Suprapubic skin (tissue), 3 donors: Measurements from ENCODE around the gene ZNF197.

ENCODE experiments used
- EP300 ChIP-seq: sonication (generic); formaldehyde crosslinking; IDR thresholded peaks from one replicate; pipeline ENCODE4 v1.6.1; 2017; ENCODE audit warnings: antibody characterized with exemption
- POLR2A ChIP-seq, 2 donors: fragments of 450-650 bp; IDR thresholded peaks; one replicate each; pipeline ENCODE4 v1.6.1; 2017; ENCODE audit warnings: antibody characterized with exemption in 2 of 2, mild to moderate bottlenecking in 2 of 2, moderate library complexity in 2 of 2
- TF ChIP-seq, protein P1 (sequence below), 2 donors: fragments of 200-600 bp in 1 of 2; fragments of 450-650 bp in 1 of 2; sonication (generic) in 1 of 2; IDR thresholded peaks; one replicate each; pipeline ENCODE4 v1.5.1; 2016 to 2019; ENCODE audit warnings: antibody characterized with exemption in 2 of 2, mild to moderate bottlenecking in 1 of 2, moderate library complexity in 1 of 2

DNA sequence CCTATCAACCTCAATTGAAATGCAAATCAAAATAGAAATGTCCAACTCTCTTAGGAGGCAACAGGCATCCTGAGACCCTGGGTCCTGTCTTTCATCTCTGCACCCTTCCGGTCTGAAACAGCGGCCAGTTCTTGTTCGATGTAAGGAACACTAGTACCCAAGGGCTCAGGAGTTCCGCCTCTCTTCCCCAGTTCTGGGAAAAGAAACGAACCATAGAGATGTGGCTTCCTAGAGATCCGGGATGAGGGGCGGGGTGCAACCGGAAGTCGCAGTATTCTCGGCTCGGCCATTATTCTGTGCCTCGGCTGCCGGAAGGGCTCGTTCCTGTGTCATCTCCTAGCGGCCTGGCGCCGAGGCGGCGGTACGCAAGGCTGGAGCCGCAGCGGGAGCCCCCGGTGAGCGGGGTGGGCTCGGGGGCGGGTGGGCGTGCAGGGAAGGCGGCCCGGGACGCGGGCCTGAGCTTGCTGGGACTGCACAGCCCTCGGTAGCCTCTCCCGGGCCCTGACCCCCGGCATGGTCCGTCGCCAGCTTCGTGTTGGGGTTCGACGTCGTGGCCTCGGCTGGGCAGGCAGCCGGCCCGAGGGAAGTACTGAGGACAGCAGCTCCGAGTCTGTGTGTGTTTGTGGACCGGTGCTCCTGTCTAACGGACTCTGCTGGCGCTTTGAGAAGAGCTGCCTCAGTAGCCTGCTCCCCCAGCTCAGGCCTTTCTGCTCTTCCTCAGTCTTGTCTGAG is at the start of gene ZNF197:
- TF ChIP-seq, protein P1, sequence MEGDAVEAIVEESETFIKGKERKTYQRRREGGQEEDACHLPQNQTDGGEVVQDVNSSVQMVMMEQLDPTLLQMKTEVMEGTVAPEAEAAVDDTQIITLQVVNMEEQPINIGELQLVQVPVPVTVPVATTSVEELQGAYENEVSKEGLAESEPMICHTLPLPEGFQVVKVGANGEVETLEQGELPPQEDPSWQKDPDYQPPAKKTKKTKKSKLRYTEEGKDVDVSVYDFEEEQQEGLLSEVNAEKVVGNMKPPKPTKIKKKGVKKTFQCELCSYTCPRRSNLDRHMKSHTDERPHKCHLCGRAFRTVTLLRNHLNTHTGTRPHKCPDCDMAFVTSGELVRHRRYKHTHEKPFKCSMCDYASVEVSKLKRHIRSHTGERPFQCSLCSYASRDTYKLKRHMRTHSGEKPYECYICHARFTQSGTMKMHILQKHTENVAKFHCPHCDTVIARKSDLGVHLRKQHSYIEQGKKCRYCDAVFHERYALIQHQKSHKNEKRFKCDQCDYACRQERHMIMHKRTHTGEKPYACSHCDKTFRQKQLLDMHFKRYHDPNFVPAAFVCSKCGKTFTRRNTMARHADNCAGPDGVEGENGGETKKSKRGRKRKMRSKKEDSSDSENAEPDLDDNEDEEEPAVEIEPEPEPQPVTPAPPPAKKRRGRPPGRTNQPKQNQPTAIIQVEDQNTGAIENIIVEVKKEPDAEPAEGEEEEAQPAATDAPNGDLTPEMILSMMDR (IDR thresholded peaks at IDR 0.05), result peak in 1 of 2 donors; percentile 12
- TF ChIP-seq POLR2A (IDR thresholded peaks at IDR 0.05) (peak in 1 of 2 donors; percentile 30), EP300 (no peak)
